HG02759 (cell line): ENCODE data around the gene CREB5.

Experiments
- ATAC-seq: cut with Tn5 transposase; IDR thresholded peaks from one replicate; pipeline ENCODE4 v1.9.1; 2021; ENCODE audit warnings: mild to moderate bottlenecking, moderate library complexity; ENCODE audit not compliant: unreplicated experiment

The CREB5 gene

GRCh38 chr7:28832669-28833068 is 420.4 kb downstream of the CREB5 start:
- ATAC-seq: no peak

GRCh38 chr7:28835800-28836199 is 423.5 kb downstream of the CREB5 start:
- no peak for ATAC-seq

- no peak for ATAC-seq
These were observed 424.4 kb downstream of the CREB5 start for GRCh38 chr7:28836716-28837115.

- no peak for ATAC-seq
These were observed 424.9 kb downstream of the CREB5 start for GRCh38 chr7:28837216-28837615.

- ATAC-seq: no peak
These were observed 428.3 kb downstream of the CREB5 start for GRCh38 chr7:28840592-28840995.

GRCh38 chr7:28841766-28842165 is 429.4 kb downstream of the CREB5 start:
- no peak for ATAC-seq

- no peak for ATAC-seq
These were observed 430.5 kb downstream of the CREB5 start for GRCh38 chr7:28842769-28843295.

- ATAC-seq: no peak
These were observed 432.8 kb downstream of the CREB5 start for GRCh38 chr7:28845106-28845505.

GRCh38 chr7:28847176-28847575 is 434.9 kb downstream of the CREB5 start:
- no peak for ATAC-seq

GRCh38 chr7:28847681-28848080 is 435.4 kb downstream of the CREB5 start:
- no peak for ATAC-seq

GRCh38 chr7:28848906-28849305 is 436.6 kb downstream of the CREB5 start:
- ATAC-seq: no peak

- ATAC-seq: no peak
These were observed 438.4 kb downstream of the CREB5 start for GRCh38 chr7:28850699-28851098.

GRCh38 chr7:28853150-28853549 is 440.8 kb downstream of the CREB5 start:
- no peak for ATAC-seq

GRCh38 chr7:28853834-28854749 is 441.8 kb downstream of the CREB5 start:
- ATAC-seq: peak; percentile 100

- ATAC-seq: no peak
These were observed 442.4 kb downstream of the CREB5 start for GRCh38 chr7:28854750-28855074.

GRCh38 chr7:28855538-28856217 is 443.4 kb downstream of the CREB5 start:
- no peak for ATAC-seq

- no peak for ATAC-seq
These were observed 444.3 kb downstream of the CREB5 start for GRCh38 chr7:28856656-28857055.

GRCh38 chr7:28858206-28858605 is 445.9 kb downstream of the CREB5 start:
- no peak for ATAC-seq

- ATAC-seq: no peak
These were observed 446.6 kb downstream of the CREB5 start for GRCh38 chr7:28858895-28859294.

- no peak for ATAC-seq
These were observed 449.5 kb downstream of the CREB5 start for GRCh38 chr7:28861825-28862224.

GRCh38 chr7:28862595-28863272 is 450.4 kb downstream of the CREB5 start:
- ATAC-seq: no peak
